GM18517 (cell line): ENCODE data around the gene BEST2.

Experiments
- ATAC-seq: cut with Tn5 transposase; IDR thresholded peaks from one replicate; pipeline ENCODE4 v1.9.1; 2021; ENCODE audit warnings: mild to moderate bottlenecking, moderate library complexity; ENCODE audit not compliant: unreplicated experiment

BEST2 gene

GRCh38 chr19:12767666-12768065 is 16.1 kb downstream of the BEST2 start:
- no peak for ATAC-seq

- no peak for ATAC-seq
Measured at GRCh38 chr19:12769689-12770088, 18.1 kb downstream of the BEST2 start.

GRCh38 chr19:12770922-12771321 is 19.3 kb downstream of the BEST2 start:
- ATAC-seq: no peak

GRCh38 chr19:12772323-12772722 is 20.7 kb downstream of the BEST2 start:
- no peak for ATAC-seq

GRCh38 chr19:12773571-12773970 is 22.0 kb downstream of the BEST2 start:
- no peak for ATAC-seq

GRCh38 chr19:12774588-12775555 is 23.3 kb downstream of the BEST2 start, which contains the start of gene HOOK2:
TSS of gene HOOK2 (minus strand) at chr19:12775552. CDS start at chr19:12775449, 103 bp downstream.
- no peak for ATAC-seq

- no peak for ATAC-seq
Measured at GRCh38 chr19:12777217-12778016, 25.8 kb downstream of the BEST2 start.

GRCh38 chr19:12778017-12778904 is 26.7 kb downstream of the BEST2 start:
- no peak for ATAC-seq

GRCh38 chr19:12778905-12779161 is 27.2 kb downstream of the BEST2 start:
- ATAC-seq: no peak

GRCh38 chr19:12779162-12779993 is 27.8 kb downstream of the BEST2 start:
- no peak for ATAC-seq

- ATAC-seq: no peak
Measured at GRCh38 chr19:12782174-12782423, 30.5 kb downstream of the BEST2 start.

GRCh38 chr19:12782424-12783290 is 31.1 kb downstream of the BEST2 start:
- ATAC-seq: no peak

GRCh38 chr19:12783291-12783848 is 31.8 kb downstream of the BEST2 start:
- no peak for ATAC-seq

GRCh38 chr19:12783849-12784393 is 32.3 kb downstream of the BEST2 start:
- no peak for ATAC-seq

GRCh38 chr19:12784394-12784870 is 32.8 kb downstream of the BEST2 start:
- no peak for ATAC-seq

- no peak for ATAC-seq
Measured at GRCh38 chr19:12784871-12785430, 33.4 kb downstream of the BEST2 start.

- ATAC-seq: no peak
Measured at GRCh38 chr19:12785431-12786031, 33.9 kb downstream of the BEST2 start.
